ENCODE results near the gene GPR146.

Gene GPR146

GRCh38 chr7:996079-996872 is 48.1 kb upstream of the GPR146 start:
- no peak for TF ChIP-seq CTCF (IDR thresholded peaks at IDR 0.05; ENCODE audit: low read length)
- TF ChIP-seq EZH2phosphoT487 (IDR thresholded peaks at IDR 0.05; ENCODE audit: low read length), result no peak
- no peak overlapping the region for H3K4me3 ChIP-seq (ENCODE audit: low read length)

GRCh38 chr7:997404-998395 is 46.6 kb upstream of the GPR146 start:
- no peak for DNase-seq
- H3K79me2 ChIP-seq (ENCODE audit: low read length), result no peaks in the 10 kb centered on the region
- H2AFZ ChIP-seq (ENCODE audit: low read length), result no peak overlapping the region
- TF ChIP-seq EZH2phosphoT487 (IDR thresholded peaks at IDR 0.05; ENCODE audit: low read length) (no peak), EZH2 (optimal IDR thresholded peaks at IDR 0.05; ENCODE audit: low read depth, low read length) (no peak), CTCF (IDR thresholded peaks at IDR 0.05; ENCODE audit: low read length) (no peak)
- no peak overlapping the region for H3K4me3 ChIP-seq (ENCODE audit: low read length)
- H3K27me3 ChIP-seq (replicated peaks; ENCODE audit: insufficient read depth, low read length), result no peaks in the 10 kb centered on the region
- no peaks in the 10 kb centered on the region for H3K9me2 ChIP-seq (replicated peaks; ENCODE audit: insufficient read depth, low read length)
- no peaks in the 10 kb centered on the region for H4K20me1 ChIP-seq (ENCODE audit: insufficient read depth, low read length)
- no peak overlapping the region for H3K4me2 ChIP-seq (ENCODE audit: low read depth, low read length)
- H3K9me3 ChIP-seq (replicated peaks; ENCODE audit: insufficient read depth, low read length), result no peaks in the 10 kb centered on the region
- H3K36me3 ChIP-seq (replicated peaks; ENCODE audit: insufficient read depth, low read length), result no peaks in the 10 kb centered on the region
- no peaks in the 10 kb centered on the region for H3K4me1 ChIP-seq (ENCODE audit: low read length)
- H3K9ac ChIP-seq (ENCODE audit: low read length), result no peak overlapping the region
- no peak overlapping the region for H3K27ac ChIP-seq (ENCODE audit: low read length)
- H3F3A ChIP-seq (ENCODE audit: insufficient read depth, low read length), result no peaks in the 10 kb centered on the region

More at GRCh38 chr7:996079-996872, 48.1 kb upstream of the GPR146 start:
- Histone ChIP-seq H3F3A (ENCODE audit: insufficient read depth, low read length) (no peaks in the 10 kb centered on the region), H3K36me3 (replicated peaks; ENCODE audit: insufficient read depth, low read length) (no peaks in the 10 kb centered on the region), H4K20me1 (ENCODE audit: insufficient read depth, low read length) (no peaks in the 10 kb centered on the region), H3K9ac (ENCODE audit: low read length) (no peak overlapping the region), H3K9me2 (replicated peaks; ENCODE audit: insufficient read depth, low read length) (no peaks in the 10 kb centered on the region), H3K4me2 (ENCODE audit: low read depth, low read length) (no peak overlapping the region), H3K27ac (ENCODE audit: low read length) (no peak overlapping the region), H3K9me3 (replicated peaks; ENCODE audit: insufficient read depth, low read length) (no peaks in the 10 kb centered on the region), H3K27me3 (replicated peaks; ENCODE audit: insufficient read depth, low read length) (no peaks in the 10 kb centered on the region), H3K79me2 (ENCODE audit: low read length) (no peaks in the 10 kb centered on the region), H3K4me1 (ENCODE audit: low read length) (no peaks in the 10 kb centered on the region), H2AFZ (ENCODE audit: low read length) (no peak overlapping the region)
- DNase-seq, result no peak

- no peak for DNase-seq
- H2AFZ ChIP-seq (ENCODE audit: low read length), result no peak overlapping the region
- no peak overlapping the region for H3K9ac ChIP-seq (ENCODE audit: low read length)
- no peaks in the 10 kb centered on the region for H3F3A ChIP-seq (ENCODE audit: insufficient read depth, low read length)
- no peaks in the 10 kb centered on the region for H3K9me3 ChIP-seq (replicated peaks; ENCODE audit: insufficient read depth, low read length)
- no peaks in the 10 kb centered on the region for H4K20me1 ChIP-seq (ENCODE audit: insufficient read depth, low read length)
- H3K27me3 ChIP-seq (replicated peaks; ENCODE audit: insufficient read depth, low read length), result no peaks in the 10 kb centered on the region
- no peaks in the 10 kb centered on the region for H3K36me3 ChIP-seq (replicated peaks; ENCODE audit: insufficient read depth, low read length)
- no peak overlapping the region for H3K4me2 ChIP-seq (ENCODE audit: low read depth, low read length)
- no peak overlapping the region for H3K4me3 ChIP-seq (ENCODE audit: low read length)
- TF ChIP-seq EZH2phosphoT487 (IDR thresholded peaks at IDR 0.05; ENCODE audit: low read length) (no peak), CTCF (IDR thresholded peaks at IDR 0.05; ENCODE audit: low read length) (no peak), EZH2 (optimal IDR thresholded peaks at IDR 0.05; ENCODE audit: low read depth, low read length) (no peak)
- no peaks in the 10 kb centered on the region for H3K79me2 ChIP-seq (ENCODE audit: low read length)
- H3K9me2 ChIP-seq (replicated peaks; ENCODE audit: insufficient read depth, low read length), result no peaks in the 10 kb centered on the region
- no peak overlapping the region for H3K27ac ChIP-seq (ENCODE audit: low read length)
- no peaks in the 10 kb centered on the region for H3K4me1 ChIP-seq (ENCODE audit: low read length)
Observed at GRCh38 chr7:999149-999879, 45.0 kb upstream of the GPR146 start.

All from MM.1S (cell line).